MM.1S (cell line): Measurements from ENCODE around the gene TBC1D7.

Source experiments
- DNase-seq: peaks from one replicate; pipeline ENCODE4 v3.0.0-alpha.2; 2015
- H2AFZ ChIP-seq: fragments of 300-600 bp; sonication (generic); 2 replicates; pipeline ENCODE4 v1.6.0; 2016; ENCODE audit warnings: antibody characterized with exemption, low read length
- H3F3A ChIP-seq: fragments of 300-600 bp; sonication (generic); 2 replicates; pipeline ENCODE4 v1.6.1; 2016; ENCODE audit warnings: mild to moderate bottlenecking, antibody characterized with exemption, low read length, moderate library complexity, mixed read lengths; ENCODE audit not compliant: insufficient read depth
- H3K27ac ChIP-seq: fragments of 300-600 bp; sonication (generic); 2 replicates; pipeline ENCODE4 v1.5.1; 2016; ENCODE audit warnings: mild to moderate bottlenecking, low read length
- H3K27me3 ChIP-seq: fragments of 300-600 bp; sonication (generic); replicated peaks from 2 replicates; pipeline ENCODE4 v1.6.0; 2016; ENCODE audit warnings: low read length; ENCODE audit not compliant: insufficient read depth
- H3K36me3 ChIP-seq: fragments of 300-600 bp; sonication (generic); replicated peaks from 2 replicates; pipeline ENCODE4 v1.6.1; 2016; ENCODE audit warnings: mild to moderate bottlenecking, low read length, mixed read lengths; ENCODE audit not compliant: insufficient read depth
- H3K4me1 ChIP-seq: fragments of 300-600 bp; sonication (generic); 2 replicates; pipeline ENCODE4 v1.6.1; 2016; ENCODE audit warnings: low read length, mixed read lengths
- H3K4me2 ChIP-seq: fragments of 300-600 bp; sonication (generic); 2 replicates; pipeline ENCODE4 v1.6.0; 2016; ENCODE audit warnings: low read depth, low read length
- H3K4me3 ChIP-seq: fragments of 300-600 bp; sonication (generic); 2 replicates; pipeline ENCODE4 v1.5.1; 2016; ENCODE audit warnings: low read length, mixed read lengths
- H3K79me2 ChIP-seq: fragments of 300-600 bp; sonication (generic); 2 replicates; pipeline ENCODE4 v1.6.1; 2016; ENCODE audit warnings: mixed run types, low read length, mixed read lengths
- H3K9ac ChIP-seq: fragments of 300-600 bp; sonication (generic); 2 replicates; pipeline ENCODE4 v1.6.1; 2016; ENCODE audit warnings: low read length, mixed read lengths
- H3K9me2 ChIP-seq: fragments of 300-600 bp; sonication (generic); replicated peaks from 2 replicates; pipeline ENCODE4 v1.6.1; 2016; ENCODE audit warnings: mild to moderate bottlenecking, low read length, mixed read lengths; ENCODE audit not compliant: insufficient read depth
- H3K9me3 ChIP-seq: fragments of 300-600 bp; sonication (generic); replicated peaks from 2 replicates; pipeline ENCODE4 v1.6.1; 2016; ENCODE audit warnings: mild to moderate bottlenecking, low read length, mixed read lengths; ENCODE audit not compliant: insufficient read depth
- H4K20me1 ChIP-seq: fragments of 300-600 bp; sonication (generic); 2 replicates; pipeline ENCODE4 v1.6.1; 2016; ENCODE audit warnings: mild to moderate bottlenecking, low read length, moderate library complexity, mixed read lengths; ENCODE audit not compliant: insufficient read depth
- CTCF ChIP-seq: fragments of 300-600 bp; sonication (generic); IDR thresholded peaks from 2 replicates; pipeline ENCODE4 v1.5.1; 2016; ENCODE audit warnings: antibody characterized with exemption, low read length, mixed read lengths
- EZH2 ChIP-seq: fragments of 300-600 bp; sonication (generic); optimal IDR thresholded peaks from 2 replicates; pipeline ENCODE3; 2017; ENCODE audit warnings: low read depth, mild to moderate bottlenecking, antibody characterized with exemption, low read length, mixed read lengths
- EZH2phosphoT487 ChIP-seq: fragments of 300-600 bp; sonication (generic); IDR thresholded peaks from 2 replicates; pipeline ENCODE4 v1.6.1; 2018; ENCODE audit warnings: antibody characterized with exemption, low read length

Gene TBC1D7

GRCh38 chr6:13274707-13275434, 53.5 kb downstream of the TBC1D7 start:
- H3K79me2 ChIP-seq, result peaks cover 71% of the 10 kb centered on the region
- peaks cover 28% of the 10 kb centered on the region for H3F3A ChIP-seq
- peak overlapping the region; percentile 33; the same call in 1 of the 2 replicates for H2AFZ ChIP-seq
- H3K9ac ChIP-seq, result peak overlapping the region; percentile 73
- TF ChIP-seq EZH2 (no peak), CTCF (no peak), EZH2phosphoT487 (no peak)
- no peaks in the 10 kb centered on the region for H3K9me3 ChIP-seq
- DNase-seq, result no peak
- peak overlapping the region; percentile 77 for H3K4me2 ChIP-seq
- no peaks in the 10 kb centered on the region for H3K9me2 ChIP-seq
- peak overlapping the region; percentile 67 for H3K4me3 ChIP-seq
- H4K20me1 ChIP-seq, result no peaks in the 10 kb centered on the region
- no peaks in the 10 kb centered on the region for H3K27me3 ChIP-seq
- H3K27ac ChIP-seq, result peak overlapping the region; percentile 86
- H3K36me3 ChIP-seq, result no peaks in the 10 kb centered on the region
- peaks cover 37% of the 10 kb centered on the region for H3K4me1 ChIP-seq

DNA sequence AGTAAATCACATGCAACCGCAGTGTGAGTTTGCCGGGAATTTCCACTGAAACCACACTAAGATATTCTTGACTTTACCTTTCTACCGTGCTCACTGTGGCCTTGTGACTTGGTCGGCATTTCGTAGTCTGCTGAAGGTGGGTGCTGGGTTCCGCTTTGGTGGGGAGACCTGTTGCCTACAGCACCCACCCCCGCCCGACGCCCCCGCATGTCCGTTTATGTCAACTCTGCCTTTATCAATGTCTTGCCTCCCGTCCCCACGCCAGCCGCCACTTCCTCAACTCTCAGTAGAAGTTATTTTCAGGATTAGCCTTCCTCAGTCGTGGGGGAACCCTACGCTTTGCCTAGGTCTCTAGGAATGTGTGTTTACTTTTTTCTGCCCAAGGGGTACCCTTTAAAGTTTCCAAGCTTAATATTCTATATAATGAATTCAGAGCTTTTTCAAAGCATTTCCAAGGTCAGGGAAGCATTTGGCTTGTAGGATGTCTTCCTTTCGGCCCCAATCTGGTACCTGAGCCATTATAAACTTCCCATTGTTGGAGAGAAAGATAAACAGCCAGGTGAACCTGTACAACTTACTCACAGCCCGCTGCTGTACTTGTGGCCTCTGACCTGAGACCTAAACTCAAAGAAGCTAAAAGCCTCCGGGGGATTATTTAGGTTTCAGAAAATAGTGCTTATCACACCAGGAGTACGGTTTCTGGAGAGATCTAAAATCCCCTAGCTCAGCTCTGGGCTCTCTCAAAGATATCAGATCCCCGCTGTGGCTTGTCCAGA, 54.2 kb downstream of the TBC1D7 start:
- H3K9me2 ChIP-seq, result no peaks in the 10 kb centered on the region
- no peaks in the 10 kb centered on the region for H4K20me1 ChIP-seq
- peaks cover 28% of the 10 kb centered on the region for H3F3A ChIP-seq
- peak overlapping the region; percentile 86 for H3K27ac ChIP-seq
- peak overlapping the region; percentile 33; the same call in 1 of the 2 replicates for H2AFZ ChIP-seq
- peak overlapping the region; percentile 67 for H3K4me3 ChIP-seq
- no peaks in the 10 kb centered on the region for H3K36me3 ChIP-seq
- H3K79me2 ChIP-seq, result peaks cover 64% of the 10 kb centered on the region
- no peaks in the 10 kb centered on the region for H3K27me3 ChIP-seq
- H3K9ac ChIP-seq, result peak overlapping the region; percentile 73
- no peak for TF ChIP-seq EZH2phosphoT487
- no peak for TF ChIP-seq CTCF
- no peak for TF ChIP-seq EZH2
- peaks cover 37% of the 10 kb centered on the region for H3K4me1 ChIP-seq
- no peaks in the 10 kb centered on the region for H3K9me3 ChIP-seq
- peak; percentile 80 for DNase-seq
- peak overlapping the region; percentile 77 for H3K4me2 ChIP-seq

GRCh38 chr6:13273202-13273930, 55.0 kb downstream of the TBC1D7 start:
- no peak for DNase-seq
- no peaks in the 10 kb centered on the region for H3K9me2 ChIP-seq
- H4K20me1 ChIP-seq, result no peaks in the 10 kb centered on the region
- no peaks in the 10 kb centered on the region for H3K27me3 ChIP-seq
- H3K4me3 ChIP-seq, result peak overlapping the region; percentile 67
- peak overlapping the region; percentile 66 for H3K9ac ChIP-seq
- no peaks in the 10 kb centered on the region for H3K36me3 ChIP-seq
- TF ChIP-seq EZH2, result no peak
- no peak for TF ChIP-seq EZH2phosphoT487
- no peak for TF ChIP-seq CTCF
- H3K79me2 ChIP-seq, result peaks cover 56% of the 10 kb centered on the region
- H3K27ac ChIP-seq, result peak overlapping the region; percentile 86
- no peaks in the 10 kb centered on the region for H3K9me3 ChIP-seq
- peaks cover 35% of the 10 kb centered on the region for H3K4me1 ChIP-seq
- H3K4me2 ChIP-seq, result peak overlapping the region; percentile 65
- H2AFZ ChIP-seq, result no peak overlapping the region
- H3F3A ChIP-seq, result peaks cover 28% of the 10 kb centered on the region
